HFF-Myc (cell line): ENCODE measurements around the gene PALLD.
"Not testable (repeated sequence)": the region's sequence is repeated elsewhere in the genome, so short reads cannot be mapped to it uniquely, and the experiment has no call there.

Experiments used
- DNase-seq: peaks from one replicate; pipeline ENCODE4 v3.0.0-alpha.2; 2011; ENCODE audit warnings: low read depth; ENCODE audit errors: extremely low read depth
- H3K4me3 ChIP-seq: replicated peaks from 2 replicates; pipeline ENCODE4 v1.5.1; 2011; ENCODE audit warnings: low read depth, mild to moderate bottlenecking, control low read depth, low read length
- TF ChIP-seq, protein P1 (sequence below): IDR thresholded peaks from 2 replicates; pipeline ENCODE4 v1.5.1; 2012; ENCODE audit warnings: mild to moderate bottlenecking, low read depth, low read length, control low read depth; ENCODE audit errors: missing control alignments

PALLD gene

GRCh38 chr4:168930413-168931196 lies 433.8 kb downstream of the PALLD start:
- DNase-seq = no peak
- no peak overlapping the region for H3K4me3 ChIP-seq
- TF ChIP-seq, protein P1, sequence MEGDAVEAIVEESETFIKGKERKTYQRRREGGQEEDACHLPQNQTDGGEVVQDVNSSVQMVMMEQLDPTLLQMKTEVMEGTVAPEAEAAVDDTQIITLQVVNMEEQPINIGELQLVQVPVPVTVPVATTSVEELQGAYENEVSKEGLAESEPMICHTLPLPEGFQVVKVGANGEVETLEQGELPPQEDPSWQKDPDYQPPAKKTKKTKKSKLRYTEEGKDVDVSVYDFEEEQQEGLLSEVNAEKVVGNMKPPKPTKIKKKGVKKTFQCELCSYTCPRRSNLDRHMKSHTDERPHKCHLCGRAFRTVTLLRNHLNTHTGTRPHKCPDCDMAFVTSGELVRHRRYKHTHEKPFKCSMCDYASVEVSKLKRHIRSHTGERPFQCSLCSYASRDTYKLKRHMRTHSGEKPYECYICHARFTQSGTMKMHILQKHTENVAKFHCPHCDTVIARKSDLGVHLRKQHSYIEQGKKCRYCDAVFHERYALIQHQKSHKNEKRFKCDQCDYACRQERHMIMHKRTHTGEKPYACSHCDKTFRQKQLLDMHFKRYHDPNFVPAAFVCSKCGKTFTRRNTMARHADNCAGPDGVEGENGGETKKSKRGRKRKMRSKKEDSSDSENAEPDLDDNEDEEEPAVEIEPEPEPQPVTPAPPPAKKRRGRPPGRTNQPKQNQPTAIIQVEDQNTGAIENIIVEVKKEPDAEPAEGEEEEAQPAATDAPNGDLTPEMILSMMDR = no peak

- H3K4me3 ChIP-seq = no peak overlapping the region
- no peak for DNase-seq
- TF ChIP-seq, protein P1 = no peak
These were observed 434.4 kb downstream of the PALLD start for GRCh38 chr4:168931215-168931650.

DNA sequence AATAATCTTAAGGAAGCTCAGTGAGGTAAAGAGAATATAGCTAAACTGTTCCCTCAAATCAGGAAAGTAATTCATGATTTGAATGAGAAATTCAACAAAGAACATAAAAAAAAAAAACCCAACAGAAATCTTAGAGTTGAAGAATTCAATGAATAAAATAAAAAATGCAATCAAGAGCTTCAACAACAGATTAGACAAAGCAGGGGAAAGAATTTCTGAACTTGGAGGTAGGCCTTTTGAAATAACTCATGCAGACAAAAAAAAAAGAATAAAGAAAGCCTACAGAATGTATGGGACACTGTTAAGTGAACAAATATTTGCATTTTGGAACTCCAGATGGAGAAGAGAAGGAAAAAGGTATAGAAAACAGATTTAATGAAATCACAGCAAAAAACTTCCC lies 435.3 kb downstream of the PALLD start:
- H3K4me3 ChIP-seq = no peak overlapping the region
- DNase-seq = no peak
- TF ChIP-seq, protein P1 = no peak

GRCh38 chr4:168933423-168933822 lies 436.6 kb downstream of the PALLD start:
- TF ChIP-seq, protein P1 = no peak
- H3K4me3 ChIP-seq = no peak overlapping the region
- no peak for DNase-seq

- DNase-seq, H3K4me3 ChIP-seq: not testable (repeated sequence)
These were observed 440.6 kb downstream of the PALLD start for GRCh38 chr4:168937473-168937872.

DNA sequence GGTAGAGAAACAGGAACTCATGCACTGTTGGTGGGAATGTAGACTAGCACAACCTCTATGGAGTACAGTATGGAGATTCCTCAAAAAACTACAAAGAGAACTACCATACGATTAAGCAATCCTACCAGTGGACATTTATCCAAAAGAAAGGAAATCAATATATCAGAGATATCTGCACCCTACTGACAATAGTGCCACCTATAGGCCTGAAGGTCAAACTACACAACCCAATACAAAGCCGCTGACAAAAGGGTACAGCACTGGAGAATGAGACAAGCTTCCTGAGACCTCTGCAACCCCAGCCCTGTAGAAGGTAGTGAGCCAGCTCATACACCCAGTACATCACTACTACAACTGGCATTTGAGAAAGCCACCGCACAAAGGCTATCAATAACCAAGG lies 446.1 kb downstream of the PALLD start:
- DNase-seq = no peak
- no peak overlapping the region for H3K4me3 ChIP-seq
- TF ChIP-seq, protein P1 = peak; percentile 65

DNA sequence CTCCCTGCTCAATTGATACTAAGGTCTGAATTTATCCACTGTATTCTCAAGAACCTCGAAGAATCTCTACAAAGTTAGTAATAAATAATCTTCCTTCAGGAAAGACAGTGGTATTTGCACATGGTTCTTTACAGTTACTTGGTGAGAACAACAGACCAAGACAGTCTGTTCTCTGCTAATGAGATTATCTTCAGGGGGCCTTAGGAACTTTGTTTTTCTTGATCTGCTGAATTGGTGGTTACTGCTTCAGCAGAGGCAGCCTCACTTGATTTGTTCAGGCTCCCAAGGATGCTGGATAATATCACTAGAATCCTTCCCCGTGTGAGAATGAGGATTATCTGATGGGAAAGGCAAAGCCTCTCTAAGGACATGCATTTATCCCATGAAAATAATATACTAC lies 448.4 kb downstream of the PALLD start:
- no peak for DNase-seq
- no peak overlapping the region for H3K4me3 ChIP-seq
- TF ChIP-seq, protein P1 = no peak

DNA sequence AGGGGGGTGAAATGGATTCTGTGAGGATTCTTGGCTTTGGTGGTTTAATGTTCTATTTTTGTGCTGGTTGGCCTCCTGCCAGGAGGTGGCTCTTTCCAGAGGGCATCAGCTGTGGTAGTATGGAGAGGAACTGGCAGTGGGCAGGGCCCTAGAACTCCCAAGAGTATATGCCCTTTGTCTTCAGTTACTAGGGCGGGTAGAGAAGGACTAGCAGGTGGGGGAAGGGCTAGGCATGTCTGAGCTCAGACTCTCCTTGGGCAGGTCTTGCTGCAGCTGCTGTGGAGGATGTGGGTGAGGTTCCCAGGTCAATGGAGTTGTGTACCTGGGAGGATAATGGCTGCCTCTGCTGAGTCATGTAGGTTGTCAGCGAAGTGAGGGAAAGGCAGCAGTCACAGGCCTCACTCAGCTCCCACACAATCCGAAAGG lies 456.0 kb downstream of the PALLD start:
- DNase-seq, H3K4me3 ChIP-seq: not testable (repeated sequence)
